GM21423 (cell line): ENCODE data around the gene KDM5B.
"Not testable (repeated sequence)": the region's sequence is repeated elsewhere in the genome, so short reads cannot be mapped to it uniquely, and the experiment has no call there.

Experiments used
- ATAC-seq: cut with Tn5 transposase; IDR thresholded peaks from one replicate; pipeline ENCODE4 v1.9.1; 2021; ENCODE audit warnings: mild to moderate bottlenecking, moderate library complexity; ENCODE audit not compliant: unreplicated experiment

KDM5B gene

DNA sequence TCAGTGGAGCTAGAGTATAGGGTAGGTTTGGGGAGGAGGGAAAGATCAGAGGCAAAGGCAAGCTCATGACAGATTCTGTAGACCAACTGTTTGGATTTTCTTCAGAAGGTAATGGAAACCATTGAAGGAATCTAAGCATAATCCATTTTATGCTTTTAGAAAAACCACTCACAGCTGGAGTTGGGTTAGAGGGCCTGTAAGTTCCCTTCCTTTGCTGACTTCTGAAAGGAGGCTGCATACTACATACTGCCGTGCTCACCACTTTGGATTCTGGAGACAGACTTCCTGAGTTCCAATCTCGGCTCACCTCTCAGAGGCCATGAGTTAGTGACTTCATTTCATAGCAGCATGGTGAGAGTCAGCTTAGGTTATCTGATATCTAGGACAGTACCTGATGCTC, 91.6 kb downstream of the KDM5B start:
- no peak for ATAC-seq

DNA sequence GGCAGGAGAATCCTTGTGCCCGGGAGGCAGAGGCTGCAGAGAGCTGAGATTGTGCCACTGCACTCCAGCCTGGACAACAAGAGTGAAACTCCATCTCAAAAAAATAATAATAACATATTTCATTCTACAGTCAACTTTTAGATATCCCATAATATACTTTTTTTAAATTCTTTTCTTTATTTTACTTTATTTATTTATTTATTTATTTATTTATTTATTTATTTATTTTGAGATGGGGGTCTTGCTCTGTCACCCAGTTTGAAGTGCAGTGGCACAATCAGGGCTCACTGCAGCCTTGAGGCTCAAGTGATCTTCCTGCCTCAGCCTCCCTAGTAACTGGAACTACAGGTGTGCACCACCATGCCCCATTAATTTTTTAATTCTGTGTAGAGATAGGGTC, 94.0 kb downstream of the KDM5B start:
- not testable (repeated sequence) for ATAC-seq

DNA sequence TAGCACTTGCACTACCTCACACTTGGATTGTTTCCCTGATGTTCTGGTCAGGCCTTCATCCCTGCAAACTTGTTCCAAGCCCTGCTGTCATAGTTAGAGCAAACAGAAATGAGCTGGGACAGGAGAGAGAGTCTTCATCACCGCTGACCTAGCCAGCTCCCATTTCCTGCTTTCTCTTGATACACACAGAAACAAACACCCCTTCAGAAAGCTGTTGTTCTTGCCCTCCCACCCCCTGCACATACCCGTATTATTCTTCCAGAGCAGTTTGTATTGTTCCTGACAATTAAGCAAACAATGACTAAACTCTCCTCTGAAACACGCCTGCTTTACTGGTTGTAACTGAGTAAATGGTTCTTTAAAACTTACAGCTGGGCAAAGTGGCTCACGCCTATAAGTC, 95.1 kb downstream of the KDM5B start:
- no peak for ATAC-seq

DNA sequence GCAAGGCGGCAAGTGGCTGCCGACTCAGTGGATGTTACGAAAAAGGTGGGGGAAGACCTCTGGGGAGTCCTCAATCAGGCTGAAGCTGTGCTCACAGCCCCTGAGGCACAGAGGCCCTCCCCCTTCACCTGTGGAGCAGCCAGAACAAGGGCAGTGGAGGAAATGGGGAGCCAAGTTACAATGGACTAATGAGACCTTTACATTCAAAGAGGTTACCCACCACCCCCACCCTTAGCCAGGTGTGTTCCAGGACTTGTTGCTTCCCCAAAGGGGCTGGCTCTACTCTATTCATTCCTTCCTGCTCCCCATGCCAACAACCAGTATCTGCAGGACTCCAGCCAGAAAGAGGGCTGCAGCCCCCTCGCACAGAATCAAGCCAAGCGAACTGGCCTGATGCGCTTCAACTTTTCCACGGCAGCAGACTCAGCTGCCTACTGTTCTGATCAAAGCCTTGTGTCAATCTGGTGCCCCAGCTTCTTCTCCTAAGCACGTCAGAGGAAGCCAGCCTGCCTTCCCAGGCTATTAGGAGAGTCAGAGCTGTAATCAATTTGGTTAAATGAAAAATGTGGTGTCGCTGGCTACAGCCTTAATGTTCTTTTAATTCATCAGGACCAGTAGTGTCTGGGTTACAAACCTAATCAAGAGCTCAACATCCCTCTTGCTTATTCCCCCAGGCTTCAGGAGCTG, 96.1 kb downstream of the KDM5B start:
- ATAC-seq, result no peak

DNA sequence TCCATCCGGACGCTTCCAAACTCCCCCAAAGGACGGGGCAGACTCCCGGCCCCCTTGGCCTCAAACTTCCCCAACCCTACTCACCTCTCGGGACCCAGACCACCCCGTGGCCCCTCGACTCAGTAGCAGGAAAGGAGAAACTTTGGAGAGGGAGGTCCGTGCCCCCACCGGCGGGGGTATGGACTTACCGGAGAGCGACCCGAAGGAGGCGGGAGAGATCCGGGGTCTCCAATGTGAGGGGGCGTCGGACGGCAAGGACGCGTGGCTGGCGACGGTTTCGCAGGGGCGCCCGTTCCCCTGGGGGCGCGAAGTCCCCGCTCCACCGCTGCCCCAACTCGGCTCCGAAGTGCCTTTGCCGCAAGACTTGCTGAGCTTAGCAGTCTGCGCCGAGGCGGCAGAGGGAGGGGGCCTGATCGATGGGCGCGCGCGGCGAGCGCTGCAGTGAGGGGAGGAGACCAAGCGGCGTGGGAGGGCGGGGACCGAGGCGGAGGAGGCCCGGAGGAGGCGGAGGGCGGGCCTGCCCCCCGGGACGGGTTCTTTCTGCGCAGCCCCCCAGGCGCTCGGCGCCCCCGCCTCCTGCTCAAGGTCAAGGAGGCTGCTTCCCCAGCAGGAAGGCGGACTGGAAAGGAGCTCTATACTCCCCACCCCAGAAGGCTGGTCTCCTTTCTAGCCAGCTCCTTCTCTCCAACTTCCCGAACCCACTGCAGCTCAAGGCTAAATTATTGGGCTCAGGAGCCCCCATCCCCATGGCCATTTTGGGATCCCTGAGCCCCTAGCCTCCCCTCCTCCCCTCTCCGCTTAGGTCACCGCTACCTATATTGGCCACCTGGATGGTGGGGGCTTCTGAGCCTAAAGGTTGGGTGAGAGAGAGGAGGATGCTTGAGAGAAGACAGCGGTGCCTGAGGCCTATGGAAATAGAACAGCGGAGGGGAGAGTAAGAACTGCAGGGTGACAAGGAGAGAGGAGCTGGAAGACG, 97.9 kb downstream of the KDM5B start, which contains the start of gene SYT2:
Gene SYT2, minus strand, starts transcription at position 385 of the 976 bp plus-strand sequence. CDS start 104,682 bp downstream, outside the sequence.
- ATAC-seq, result no peak

DNA sequence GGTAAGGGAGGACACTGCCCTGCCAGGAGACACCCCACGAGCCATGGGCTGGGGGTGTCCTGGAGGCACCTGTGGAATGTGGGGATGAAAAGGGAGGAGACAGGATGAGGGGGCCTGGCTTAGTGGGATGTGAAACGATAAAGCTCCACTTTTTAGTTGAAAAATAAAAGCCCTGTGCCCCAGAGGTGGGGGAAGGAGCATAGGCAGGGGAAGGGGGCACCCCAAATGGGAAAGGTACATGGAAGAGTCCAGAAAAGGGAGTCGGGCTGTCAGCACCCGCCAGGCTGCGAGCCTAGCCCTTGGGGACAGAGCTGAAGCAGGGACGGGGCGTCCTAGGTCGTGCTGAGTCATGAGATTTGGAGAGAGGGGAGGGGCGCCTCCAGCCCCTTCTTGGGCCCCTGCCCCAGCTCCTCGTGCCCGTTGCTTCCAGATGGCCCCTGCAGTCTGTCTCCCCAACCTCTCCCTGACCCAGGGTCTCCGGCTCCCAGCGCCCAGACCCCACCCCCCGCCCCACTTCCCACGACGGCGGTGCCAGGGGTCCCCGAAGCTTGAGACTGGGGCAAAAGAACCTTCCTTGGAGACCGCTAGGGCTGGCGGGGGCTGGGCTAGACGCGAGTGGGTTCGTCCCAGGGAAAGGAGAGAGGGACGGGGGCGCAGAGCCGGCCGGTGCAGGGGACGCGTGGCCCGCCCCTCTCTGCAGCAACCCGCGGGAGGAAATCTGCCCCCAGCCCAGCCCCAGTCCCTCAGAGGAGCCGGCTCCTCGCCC, 98.8 kb downstream of the KDM5B start:
- no peak for ATAC-seq

DNA sequence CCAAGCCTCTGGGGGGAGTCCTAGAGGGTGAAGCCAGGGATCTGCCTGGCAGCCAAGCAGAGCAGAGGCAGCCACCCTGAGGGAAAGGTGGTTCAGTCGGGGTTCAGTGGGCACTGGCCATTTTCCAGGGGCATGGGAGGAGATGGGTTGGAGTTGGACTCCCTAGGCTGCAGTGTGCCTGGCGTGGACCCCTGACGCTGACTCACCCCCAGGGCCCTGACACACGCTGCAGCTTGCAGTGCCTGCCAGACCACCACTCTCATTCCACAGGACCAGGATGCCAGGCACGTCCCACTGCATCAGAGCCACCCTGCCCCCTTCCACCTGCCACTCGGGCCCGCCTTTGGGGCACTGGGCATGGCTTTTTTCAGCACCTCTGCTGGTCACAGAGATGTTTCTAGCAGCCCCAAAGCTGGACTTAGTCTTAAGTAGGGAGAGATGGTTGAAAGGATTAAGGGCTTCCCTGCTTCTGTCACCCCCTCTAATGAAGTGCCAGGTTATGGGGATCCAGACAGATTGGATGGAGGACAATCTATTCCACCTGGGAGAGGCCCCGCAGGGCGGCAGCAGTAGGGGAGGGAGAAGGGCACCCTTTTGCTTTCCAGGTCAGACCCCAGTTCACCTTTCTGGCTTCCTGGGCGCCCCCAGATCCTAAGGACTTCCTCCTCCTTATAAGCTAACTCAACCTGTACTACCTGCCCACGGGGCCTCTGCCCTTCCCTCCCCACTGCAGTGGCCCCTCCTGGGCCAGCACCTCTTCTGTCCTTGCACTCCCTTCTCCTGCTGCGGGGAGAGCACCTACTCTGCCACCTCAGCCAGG, 99.6 kb downstream of the KDM5B start:
- ATAC-seq, result no peak

DNA sequence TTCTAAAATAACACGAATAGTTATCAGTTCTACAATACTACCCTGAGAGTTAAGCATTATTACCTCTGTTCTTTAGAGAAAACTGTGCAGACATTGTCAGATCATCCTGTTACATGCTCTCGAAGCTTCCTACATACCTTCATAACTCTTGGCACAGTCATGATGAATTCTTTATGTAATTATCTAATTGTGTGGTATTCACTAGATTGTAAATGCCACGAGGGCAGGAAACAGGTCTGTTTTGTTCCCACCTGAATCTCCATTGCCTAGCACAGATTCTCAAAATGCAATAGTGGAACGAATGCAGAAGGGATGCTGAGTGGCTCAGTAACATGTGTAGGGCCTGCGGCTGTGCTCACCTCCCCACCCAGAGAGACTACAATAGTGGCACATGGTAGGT, 101.4 kb downstream of the KDM5B start:
- no peak for ATAC-seq

DNA sequence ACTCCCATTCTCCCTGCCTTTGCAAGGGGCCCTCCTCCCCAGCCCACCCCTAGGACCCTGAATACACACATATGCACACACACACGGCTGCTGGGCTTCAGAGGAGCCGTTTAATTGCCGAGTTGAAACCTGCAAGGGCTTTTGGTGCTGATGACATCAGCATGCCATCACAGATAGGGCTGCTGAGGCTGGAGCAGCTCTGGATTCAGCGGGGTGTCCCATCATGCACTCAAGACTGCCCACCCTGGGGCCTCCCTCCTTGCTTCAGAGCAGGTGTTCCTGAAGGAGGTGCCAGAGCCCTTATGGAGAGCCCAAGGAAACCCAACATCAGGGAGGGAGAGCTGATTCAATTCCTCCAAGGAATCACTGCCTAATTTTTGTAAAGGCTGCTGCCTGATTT, 103.6 kb downstream of the KDM5B start:
- ATAC-seq, result no peak

DNA sequence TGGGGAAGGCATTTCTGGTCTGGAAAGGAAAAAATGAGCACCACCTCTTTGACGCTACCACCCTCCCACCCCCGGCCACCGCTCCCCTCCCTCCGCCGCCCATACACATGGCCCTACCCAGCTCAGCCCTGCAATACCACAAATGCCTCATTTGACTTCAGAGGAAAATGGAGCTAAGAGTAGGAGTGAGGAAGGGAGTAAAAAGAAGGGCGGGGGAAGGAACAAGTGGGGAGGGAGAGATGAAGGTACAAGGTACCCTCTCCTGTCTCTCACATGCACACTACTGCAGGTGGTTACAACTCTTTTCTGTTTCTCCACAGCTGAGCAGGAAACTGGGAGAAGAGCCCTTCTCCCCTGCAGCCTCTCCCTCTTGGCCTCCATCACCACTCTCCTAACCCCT, 105.0 kb downstream of the KDM5B start:
- no peak for ATAC-seq

DNA sequence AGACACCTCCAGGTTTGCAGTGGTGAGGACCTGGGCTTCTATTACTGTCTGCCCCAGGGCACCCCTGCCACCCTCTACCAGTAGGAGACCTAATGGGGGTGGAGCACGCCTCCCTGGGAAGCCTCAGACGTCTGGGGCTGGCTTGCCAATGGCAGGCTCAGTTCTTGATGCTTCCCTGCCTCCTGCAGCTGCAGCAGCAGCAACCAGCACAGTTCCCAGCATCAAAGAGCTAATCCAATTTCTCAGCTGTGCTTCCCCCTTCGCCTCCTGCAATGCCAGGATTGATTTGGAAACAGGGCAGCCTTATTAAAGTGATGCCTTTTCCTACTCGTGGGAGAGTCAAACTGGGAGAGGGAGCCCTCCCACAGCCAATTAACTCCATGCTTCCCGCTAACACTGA, 106.1 kb downstream of the KDM5B start:
- ATAC-seq, result no peak

DNA sequence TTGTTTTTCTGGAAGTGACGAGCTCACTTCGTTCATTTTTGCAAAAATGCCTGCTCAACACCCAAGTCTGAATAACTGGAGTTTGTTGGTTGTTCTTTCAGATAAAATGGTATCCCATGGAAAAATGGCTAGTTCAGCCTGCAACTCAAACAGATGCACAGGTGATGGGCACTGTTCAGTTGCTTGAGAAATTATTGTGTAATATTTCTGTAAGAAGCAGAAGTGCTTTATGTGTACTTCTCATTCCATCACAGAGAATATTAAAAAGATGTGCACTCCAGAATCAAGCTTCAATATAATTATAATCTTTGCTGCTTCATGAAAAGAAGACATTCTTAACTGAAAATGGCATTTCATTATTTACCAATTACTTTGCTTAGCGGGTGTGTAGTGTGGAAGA, 107.0 kb downstream of the KDM5B start:
- no peak for ATAC-seq

DNA sequence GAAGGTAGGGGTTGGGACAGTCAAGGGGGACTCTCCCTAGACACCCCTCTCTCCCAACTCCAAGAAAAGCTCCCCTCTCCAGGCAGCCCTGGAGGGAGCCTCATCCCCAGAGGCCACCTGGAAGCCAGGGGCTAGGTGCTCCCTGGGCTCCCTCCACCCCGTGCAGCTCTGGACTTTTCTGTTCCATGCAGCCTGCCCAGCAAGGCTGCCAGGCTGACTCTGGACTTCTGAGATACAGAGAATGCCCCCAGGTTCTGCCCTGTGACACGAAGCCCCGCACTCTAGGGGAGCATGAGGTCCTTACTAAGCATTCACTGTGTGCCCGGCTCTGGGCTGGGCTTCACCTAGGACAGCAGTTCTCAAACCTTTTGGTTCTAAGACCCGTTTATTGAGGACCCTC, 108.2 kb downstream of the KDM5B start:
- ATAC-seq, result no peak

DNA sequence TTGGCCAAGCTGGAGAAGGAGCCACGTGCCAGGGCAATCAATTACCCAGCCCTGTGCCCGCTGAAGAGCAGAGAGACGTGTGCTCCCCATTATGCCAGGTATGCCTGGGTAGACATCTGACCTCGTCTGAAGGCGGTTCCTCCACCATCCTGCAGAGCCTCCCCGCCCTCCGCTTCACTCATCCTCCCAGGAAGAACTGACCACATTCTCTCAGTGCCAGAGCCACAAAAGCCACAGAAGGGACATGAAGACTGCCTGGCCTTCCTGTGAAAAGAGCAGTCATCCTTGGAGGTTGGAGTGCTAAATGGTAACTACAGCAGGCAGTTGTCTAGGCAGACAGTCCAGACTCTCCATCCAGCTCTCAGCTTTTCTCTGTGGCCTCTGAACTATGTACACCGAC, 109.9 kb downstream of the KDM5B start:
- no peak for ATAC-seq

DNA sequence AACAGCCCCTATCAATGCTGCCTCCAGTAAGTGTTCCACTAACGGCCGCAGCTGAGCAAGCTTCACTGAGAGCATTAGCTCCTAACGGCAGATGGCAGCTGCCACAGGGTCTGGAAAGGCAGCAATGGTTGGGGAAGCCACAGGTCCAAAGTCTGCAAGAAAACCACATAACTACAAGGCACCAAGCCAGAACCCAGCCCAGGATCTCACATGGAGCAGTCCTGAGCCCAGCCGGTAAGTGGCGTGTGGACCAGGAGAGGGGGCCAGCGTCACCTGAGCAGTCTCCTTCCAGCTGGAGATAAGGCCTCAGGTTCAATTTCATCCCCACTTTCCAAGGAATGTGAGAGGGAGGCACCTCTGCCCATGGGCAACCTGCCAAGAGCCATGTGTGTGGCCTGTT, 111.2 kb downstream of the KDM5B start:
- ATAC-seq, result no peak

DNA sequence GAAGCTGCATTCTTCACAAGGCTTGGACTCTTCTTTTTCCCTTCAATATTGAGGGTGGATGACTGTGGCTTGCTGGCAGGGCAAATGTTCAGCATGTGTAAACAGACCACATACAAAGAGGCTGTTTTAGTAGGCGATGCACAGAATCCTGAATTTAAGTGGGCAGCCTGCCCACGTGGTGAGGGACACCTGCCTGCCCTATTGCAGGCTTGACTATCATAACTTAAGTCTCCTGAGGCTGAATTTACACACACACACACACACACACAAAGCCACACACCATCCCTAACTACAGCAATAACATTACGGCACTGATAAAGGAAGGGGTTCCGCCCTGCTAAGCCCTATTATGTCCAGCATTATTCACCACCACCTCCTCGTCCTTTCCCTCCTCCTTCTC, 113.9 kb downstream of the KDM5B start:
- ATAC-seq, result no peak

DNA sequence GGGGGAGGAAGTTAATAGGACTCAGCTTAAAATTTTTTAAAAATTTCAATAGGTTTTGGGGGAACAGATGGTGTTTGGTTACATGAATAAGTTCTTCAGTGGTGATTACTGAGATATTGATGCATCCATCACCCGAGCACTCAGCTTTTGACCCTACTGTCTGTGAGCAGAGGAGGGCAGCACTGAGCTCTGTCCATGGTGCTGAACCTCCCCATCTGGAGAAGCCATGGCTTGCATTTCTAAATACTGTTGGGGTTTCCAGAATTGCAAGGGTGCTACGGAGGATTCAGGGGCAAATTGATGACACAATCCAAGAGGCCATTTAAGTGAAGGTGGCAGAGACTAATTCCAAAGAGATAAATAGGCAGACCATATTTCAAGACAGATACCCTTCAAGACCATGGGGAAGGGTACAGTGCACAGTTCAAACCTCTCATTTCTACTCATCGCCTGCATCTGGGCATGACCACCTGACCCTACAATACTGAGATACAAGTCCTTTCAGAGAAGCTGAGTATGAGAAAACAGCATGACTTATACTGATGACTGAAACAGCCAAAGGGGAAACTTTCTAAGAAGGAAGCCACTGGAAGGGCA, 115.2 kb downstream of the KDM5B start:
- no peak for ATAC-seq

DNA sequence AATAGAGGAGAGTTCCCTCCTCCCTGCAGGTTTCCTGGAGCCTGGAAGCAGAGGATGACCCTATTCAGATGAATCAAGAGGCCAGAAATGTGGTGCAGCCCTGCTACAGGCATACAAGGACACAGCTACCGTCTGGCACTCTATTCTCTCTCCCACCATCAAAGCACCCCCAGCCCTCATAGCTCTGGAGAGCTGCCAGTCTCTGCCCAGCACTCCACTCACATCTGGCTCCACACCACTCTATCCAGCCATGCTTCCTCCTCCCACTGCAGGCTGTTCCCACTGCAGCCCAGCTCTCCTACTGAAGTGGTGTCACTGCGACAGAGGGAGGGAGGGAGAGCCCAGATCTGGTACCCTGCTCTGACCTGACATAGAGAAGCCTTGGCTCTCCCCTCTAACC, 116.4 kb downstream of the KDM5B start:
- no peak for ATAC-seq

DNA sequence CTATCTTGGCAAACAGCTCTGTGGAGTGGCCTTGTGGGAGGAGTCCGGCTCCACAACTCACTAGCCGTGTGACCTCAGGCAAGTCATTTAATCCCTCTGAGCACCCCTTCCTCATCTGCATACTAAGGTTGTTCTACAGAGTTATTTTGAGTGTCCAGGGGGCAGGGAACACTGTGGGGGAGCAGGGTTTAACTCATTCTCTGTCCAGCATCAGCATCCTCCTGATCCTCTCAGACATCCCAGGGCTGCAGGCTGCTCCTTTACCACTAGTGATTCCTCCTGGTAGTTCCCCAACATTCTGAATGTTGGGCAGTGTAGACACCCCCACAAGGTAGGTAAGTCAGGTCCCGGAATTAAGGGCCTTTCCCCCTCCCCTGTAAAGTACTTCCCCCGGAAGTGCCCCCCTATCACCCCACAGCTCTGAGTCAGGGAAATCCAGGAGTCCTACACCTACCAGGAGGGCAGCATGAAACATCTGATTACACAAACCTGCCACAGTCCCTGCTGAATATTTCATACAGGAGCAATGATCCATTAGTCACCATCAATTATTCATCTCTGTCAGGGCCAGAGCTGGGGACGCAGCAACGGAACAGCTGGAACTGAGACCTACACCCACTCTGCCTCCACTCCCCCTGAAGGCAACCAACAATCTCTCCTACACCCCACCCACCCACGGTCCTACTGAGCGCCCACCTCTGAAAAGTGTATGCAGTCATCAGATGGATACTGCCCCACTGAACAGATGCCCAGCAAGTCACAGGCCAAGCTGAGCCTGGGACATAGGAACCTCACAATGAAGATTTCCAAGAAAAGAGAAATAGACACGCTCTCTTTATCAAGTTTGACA, 118.5 kb downstream of the KDM5B start:
- no peak for ATAC-seq
